KG1 (cell line): ENCODE results near the gene ROCK2.
"Not testable (repeated sequence)": the region's sequence is repeated elsewhere in the genome, so short reads cannot be mapped to it uniquely, and the experiment has no call there.

Source experiments
- DNase-seq: peaks from one replicate; lab custom pipeline; 2025; lab: John Stamatoyannopoulos, UW

ROCK2 gene

DNA sequence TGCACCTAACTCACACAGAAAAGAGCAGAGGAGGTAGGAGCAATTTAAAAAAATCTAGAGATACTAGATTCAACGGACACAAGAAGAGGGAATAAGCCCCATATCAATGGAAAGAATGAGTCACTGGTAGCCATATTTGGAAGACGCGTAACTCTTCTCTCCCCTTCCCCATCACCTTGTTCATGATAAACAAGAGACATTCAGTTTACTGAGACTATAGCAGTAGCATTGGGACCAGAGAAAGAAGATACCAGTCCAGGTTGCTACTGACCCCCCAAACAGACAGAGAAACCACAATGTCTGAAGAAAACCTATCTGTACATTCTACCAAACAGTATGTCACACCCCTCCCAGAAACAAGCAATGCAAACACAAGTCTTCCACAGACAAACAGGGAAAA is 108.1 kb downstream of the ROCK2 start:
- DNase-seq, result no peak

DNA sequence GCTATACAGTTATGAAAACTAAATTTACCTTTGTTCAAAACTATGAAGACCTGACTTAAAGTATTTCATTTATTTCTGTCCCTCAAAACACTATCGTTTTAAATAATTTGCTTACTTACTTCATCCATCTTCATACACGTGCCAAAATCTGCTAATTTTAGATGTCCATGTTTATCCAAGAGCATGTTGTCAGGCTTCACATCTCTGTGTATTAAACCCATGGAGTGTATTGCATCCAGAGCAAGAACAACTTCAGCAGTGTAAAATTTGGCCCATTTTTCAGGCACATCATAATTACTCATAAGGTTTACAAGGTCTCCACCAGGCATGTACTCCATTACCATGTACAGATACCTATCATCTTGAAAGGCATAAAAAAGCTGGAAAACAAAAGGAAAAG is 108.9 kb downstream of the ROCK2 start:
- no peak for DNase-seq

DNA sequence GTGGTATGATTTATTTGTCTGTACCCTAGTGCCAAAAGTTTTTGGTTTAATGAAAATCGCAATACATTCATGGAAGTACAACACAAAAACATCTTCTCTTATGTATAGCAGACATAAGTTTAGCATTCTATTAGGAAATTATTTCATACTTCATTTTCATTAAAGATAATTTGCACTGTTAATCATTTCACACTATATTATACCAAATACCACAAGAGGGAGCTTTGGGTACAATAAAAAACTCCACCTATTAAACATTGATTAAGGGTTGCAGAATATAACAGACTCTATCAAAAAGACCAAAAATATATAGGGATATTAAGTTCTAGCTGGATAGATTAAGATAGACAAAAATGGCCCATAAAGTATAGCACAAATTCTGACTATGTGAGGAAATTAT is 110.1 kb downstream of the ROCK2 start:
- DNase-seq, result no peak

DNA sequence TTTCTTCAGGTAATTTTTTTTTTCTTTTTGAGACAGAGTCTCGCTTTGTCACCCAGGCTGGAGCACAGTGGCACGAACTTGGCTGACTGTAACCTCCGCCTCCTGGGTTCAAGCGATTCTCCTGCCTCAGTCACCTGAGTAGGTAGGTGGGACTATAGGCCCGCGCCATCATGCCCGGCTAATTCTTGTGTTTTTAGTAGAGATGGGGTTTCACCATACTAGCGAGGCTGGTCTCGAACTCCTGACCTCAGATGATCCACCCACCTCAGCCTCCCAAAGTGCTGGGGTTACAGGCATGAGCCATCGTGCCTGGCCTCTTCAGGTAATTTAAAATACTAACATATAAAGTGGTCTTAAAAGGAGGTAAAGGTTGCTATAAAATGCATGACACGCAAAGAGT is 113.2 kb downstream of the ROCK2 start:
- not testable (repeated sequence) for DNase-seq

DNA sequence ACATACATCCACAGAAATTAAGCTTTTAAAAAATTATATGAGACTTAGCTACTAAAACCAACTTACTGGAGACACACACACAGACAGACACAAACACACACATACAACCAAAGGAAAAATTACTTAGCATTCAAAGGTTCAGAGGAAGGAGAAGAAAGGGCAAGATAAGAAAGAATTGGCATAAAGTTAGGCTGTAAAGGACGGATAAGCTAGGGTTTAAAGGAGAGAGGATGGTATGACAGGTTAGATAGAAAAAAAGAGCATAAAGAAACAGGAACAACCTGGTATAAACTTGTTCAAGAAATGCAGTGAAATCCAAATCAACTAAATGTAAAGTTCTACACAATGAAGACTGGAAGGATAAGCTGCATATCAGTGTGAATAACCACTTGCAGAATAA is 115.7 kb downstream of the ROCK2 start:
- DNase-seq, result no peak

DNA sequence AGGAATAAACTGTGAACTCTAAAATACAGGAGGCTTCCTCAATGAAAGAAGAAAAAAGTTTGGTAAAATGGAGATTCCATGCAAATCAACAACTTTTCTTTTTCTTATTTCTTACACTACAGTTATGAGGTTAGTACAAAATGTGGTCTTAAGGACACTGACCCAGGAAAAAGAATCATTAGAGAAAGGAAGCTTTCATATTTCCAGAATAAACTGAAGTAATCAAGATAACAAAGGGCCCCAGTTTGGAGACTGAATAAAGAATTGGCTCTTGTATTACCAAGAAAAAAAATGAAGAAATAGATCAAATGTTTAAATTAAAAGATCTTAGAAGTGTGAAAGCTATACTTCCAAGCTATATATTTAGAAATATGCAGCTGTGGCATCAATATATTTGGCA is 116.8 kb downstream of the ROCK2 start:
- no peak for DNase-seq

DNA sequence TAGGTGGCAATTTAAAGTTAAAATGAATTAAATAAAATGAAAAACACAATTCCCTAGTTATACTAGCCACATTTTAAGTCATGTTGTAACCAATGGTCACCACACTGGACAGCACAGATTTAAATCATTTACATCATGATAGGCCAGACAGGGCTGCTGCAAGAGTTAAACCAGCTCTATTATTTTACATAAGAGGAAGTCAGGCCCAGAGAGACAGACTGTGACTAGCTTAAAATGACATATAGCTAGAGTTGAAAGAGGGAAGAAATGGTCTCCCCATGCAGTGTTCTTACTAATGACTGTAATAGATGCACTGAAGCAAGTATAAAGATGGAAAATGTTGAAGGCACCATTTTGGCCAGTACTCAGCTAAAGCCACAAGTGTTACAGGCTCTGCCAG is 119.5 kb downstream of the ROCK2 start:
- DNase-seq, result no peak

DNA sequence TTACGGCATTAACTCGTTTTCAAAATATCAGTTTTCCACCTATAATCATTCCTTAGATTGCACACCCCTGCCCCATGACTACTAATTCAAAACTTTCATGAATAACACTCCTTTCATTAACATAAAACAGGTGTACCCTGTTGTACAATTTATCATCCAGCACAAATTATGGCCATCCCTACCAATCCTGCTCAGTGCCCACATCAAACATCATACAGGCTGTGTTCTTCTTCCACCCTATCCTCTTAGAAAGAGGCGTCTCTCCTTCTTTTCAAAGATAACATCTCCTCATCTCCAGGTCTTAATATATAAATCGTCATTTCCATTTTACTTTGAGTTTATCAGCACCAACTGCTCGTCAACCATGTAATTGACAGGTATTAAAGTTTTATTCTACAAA is 121.6 kb downstream of the ROCK2 start:
- DNase-seq, result no peak

DNA sequence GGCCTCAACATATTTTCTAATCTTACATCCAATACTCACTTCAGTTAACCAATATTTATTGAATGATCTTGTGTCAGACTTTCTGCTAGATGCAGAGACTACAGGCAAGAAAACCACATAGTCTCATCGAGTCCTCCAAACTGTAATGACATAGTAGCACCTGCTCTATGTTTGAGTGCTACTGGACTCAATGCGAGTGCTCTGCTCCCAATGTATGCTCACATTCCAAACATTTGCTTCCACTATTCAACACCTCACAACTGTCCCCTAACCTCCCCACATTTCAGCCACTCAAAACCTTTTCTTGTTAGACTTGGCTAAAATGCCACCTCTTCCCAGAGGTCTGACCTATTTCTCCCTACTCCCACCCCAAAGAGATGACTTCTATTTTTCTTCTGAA is 124.0 kb downstream of the ROCK2 start:
- no peak for DNase-seq

DNA sequence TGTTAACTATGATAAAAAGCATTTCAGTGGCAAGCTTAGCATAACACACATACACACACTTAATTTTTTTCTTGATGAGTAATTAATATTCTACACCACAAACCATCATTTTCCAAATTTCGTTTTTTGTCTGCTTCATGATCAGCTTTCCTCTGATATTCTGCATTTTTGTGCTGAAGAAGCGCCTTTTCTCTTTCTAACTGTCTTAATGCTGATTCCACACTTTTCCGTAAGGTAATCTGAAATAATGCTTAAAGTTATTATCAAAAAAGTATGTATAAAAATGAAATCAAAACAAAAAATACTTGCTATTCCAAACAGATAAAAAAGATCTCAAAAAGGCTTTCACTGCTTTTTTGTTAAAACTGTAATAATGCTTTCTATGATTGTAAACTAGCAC is 129.0 kb downstream of the ROCK2 start:
- DNase-seq, result no peak

DNA sequence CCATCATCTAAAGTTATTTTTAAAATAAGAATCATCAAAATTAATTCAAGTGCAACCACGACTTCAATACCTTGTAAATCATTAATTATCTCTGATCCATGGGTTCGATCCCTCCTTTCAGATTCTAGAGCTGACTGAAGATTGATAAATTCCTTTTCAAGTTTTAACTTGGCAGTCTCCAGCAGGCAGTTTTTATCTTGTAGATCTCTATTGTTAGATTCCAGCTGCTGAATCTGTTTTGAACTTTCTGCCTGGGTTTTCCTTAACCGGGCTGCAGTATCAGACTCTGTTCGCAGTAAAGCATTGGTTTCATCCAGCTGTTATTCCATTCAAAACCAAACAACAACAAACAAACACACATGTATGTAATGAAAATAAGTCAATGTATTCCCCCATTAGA is 129.7 kb downstream of the ROCK2 start:
- no peak for DNase-seq

DNA sequence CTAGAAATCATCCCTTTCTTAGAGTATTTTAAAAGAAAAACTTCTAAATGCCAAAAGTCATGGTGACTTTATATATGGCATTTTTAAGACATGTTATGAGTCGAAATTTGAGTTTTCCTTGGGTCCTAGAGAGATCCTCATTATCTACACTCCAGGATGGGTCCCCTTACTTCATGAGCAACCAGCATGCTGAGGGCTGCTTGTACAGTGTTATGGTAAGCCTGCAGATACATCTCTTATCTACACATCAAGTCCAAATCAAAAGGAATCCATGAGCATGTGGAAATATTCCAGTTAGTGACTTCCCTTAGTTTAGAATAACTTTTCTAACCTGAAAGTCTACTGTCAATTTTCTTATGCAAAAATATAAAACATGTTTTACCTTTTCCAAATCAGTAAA is 130.5 kb downstream of the ROCK2 start:
- DNase-seq, result no peak

DNA sequence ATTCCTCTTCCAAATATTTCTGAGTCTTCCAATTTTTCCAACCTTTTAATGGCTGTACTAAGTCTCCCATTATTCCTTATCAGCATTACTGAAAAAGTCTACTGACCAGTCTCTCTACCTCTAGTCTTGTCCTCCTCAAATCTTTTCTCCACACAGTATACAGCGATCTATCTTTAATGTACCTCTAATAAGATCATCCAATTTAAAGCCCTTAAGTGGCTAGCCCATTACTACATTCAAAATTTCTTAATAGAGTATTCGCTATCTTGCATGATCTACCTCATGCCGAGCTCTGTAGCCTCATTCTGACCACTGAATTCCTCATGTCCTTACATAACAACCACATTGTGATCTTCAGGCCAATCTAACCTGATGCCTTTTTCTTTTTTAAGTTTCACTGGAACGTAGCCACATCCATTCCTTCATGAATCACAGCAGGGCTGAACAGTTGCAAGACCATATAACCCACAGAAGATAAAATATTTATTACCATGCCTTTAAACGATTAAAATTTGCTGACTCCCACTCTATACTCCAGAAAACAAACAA is 131.3 kb downstream of the ROCK2 start:
- no peak for DNase-seq

DNA sequence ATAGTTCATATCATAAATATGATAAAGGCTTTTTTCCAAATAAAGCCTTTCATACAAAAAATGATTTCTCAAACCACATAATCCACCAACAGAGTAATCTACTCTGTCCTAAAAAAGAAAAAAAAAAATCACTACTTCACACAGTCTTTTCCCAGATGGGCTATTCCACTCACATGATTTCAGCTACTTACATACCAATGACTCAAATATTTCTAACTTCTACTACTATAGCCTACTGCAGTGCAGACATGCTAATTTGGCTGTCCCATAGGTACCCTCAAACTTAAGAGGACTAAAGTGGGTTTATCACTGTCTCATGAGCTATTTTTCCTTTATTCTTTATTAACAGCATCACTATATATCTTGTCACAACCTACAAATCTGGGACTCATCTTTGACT is 131.8 kb downstream of the ROCK2 start:
- DNase-seq, result no peak

DNA sequence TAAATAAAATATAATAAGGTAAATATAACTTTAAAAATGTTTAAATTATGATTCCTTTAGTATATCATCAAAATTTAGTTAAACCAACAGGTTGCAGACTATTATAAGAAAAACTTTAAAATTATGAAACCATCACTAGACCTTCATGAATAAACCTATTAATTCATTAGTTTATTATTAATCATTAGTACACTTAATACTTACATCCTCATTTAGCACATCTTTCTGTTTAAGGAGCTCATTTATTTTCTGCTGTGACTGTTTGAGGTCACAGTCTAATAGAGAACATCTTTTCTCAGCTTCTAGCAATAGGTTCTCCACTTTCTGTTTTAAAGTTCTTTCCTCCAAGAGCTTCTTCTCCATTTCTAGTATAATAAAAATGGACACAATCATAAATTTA is 136.4 kb downstream of the ROCK2 start:
- no peak for DNase-seq

DNA sequence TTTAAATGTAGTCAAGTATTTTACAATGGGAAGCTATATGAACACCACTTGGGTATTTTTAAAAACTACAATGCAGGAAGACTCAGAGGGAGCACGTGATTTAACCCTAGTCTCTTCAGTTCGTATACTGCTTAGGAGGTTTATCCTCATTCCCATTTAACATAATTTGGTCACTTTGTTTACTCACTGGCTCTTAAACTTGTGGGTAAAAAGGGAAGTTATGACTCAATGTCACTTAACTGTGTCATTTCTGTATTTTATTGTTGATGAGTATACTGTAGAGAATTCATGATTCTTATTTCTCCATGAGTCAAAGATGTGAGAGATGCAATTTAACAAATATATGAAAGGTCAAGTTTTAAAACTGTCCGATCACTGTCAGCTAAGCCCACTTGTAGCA is 141.0 kb downstream of the ROCK2 start:
- DNase-seq, result no peak

DNA sequence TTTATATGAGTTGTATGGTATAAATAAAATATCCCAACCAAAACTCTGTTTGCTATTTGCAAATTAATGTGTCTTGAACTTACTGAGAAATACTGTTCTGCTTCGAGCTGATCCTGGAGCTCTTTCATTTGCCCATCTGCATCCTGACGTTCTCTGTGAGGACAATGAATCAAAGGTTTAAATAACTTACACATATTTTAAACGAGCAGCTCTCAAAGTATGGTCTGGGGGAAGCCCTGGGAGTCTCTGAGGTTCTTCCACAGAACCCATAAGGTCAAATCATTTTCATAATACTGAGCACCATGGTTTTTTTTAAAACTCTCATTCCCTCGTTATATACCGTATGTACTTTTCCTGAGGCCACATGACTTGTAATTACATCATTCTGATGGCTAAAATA is 142.5 kb downstream of the ROCK2 start:
- DNase-seq, result no peak

DNA sequence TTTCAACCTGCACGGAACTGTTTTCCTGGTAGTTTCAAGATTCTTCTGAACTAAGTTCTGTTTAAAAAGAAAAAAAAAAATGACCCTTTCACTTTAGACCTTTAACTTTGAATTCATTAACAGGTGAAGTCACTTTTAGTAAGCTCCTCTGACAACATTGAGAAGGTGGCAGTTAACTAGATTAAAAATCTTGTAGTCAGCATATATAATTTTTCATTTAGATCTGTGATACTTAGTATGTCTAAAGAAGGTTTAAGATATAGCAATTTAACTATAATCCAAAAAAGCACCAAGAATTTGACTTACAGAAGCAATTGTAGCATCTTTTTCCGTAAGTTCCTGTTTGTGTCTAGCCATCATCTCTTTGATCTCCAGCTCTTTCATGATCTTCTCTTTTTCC is 143.8 kb downstream of the ROCK2 start:
- DNase-seq, result no peak

DNA sequence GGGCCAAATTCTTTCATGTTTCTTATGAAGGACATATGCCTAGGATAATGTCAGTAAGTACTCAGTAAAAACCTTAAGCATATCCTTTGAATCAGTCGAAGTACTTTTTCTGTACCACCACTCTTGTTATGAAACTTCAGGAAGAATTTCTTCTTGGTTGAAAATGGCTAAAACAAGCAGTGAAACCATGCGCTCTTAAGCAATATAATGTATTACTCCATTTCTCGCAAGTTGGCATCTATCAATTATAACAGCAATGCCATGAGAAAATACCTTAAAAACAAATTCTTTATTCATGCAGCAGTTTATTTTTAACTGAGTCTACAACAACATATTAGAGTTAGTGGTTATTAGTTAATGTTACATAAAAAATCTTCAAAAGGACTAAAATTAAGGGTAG is 148.2 kb downstream of the ROCK2 start:
- no peak for DNase-seq

DNA sequence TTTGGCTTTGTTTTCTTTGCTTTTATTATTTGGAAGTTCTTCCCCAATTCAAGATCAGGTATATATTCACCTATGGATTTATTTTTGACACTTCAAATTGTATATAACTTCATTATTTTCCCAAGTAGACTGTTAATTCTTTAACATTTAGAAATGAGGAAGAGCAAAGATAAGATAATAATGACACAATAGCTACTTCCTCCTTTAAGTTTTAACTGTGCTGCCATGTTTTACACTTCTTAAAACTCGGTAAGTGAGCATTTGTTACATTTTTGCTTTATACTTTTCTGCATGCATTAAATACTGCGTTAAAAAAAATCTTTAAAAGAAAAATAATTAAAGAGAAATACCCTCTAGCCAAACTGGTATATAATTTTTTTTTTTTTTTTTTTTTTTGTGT is 156.7 kb downstream of the ROCK2 start:
- no peak for DNase-seq

DNA sequence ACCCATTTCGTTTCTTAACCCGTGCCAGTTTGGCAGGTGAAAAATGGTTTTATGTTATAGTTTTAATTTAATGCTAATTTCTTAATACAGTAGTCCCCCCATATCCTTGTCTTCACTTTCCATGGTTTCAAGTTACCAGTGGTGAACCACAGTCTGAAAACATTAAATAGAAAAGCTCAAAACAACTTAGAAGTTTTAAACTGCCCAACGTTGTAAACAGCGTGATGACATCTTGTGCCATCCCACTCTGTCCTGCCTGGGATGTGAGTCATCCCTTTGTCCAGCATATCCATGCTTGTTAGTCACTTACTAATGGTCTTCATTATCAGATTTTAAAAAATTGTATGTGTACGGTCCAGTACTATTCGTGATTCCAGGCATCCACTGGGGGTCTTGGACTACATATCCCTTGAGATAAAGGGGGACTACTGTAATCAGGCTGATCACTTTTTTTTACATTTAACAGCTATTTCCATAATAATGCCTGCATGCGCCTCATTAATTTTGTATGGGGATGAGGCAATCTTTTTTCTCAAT is 157.3 kb downstream of the ROCK2 start:
- no peak for DNase-seq

DNA sequence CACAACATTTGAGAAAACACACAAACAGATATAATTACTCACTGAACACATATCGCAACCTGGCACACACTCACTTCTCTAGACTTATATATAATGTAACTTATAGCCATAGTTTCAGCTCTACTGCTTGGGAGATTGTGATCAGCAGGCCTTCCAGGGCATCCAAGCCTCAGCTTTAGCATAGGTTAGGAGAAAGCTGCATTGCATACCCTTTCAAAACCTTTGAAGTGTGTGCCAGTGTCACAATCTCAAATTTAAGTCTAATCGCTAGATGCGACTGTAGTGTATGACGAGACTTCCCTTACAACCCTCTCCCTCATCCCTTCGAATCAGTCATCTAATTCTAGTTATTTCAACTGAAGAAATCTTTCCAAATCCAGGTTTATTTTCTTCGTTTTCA is 158.3 kb downstream of the ROCK2 start:
- DNase-seq, result no peak

DNA sequence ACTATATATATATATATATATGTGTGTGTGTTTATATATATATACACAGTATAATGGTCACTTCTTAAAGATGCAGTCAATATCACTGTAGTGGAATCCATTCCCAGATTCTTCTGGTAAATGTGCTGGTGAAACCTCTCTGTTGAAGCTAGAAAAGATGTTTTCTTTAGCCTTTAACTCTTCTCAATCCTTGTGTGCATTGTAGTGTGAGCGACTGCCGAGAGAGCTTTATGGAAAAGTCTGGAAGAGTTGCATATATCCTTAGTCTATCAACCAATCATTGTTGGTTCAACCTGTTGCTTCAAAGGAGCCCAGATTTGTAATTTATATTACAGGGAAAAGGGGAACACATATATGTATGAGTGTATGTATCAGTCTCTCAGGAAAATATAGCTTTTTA is 161.5 kb downstream of the ROCK2 start:
- no peak for DNase-seq

DNA sequence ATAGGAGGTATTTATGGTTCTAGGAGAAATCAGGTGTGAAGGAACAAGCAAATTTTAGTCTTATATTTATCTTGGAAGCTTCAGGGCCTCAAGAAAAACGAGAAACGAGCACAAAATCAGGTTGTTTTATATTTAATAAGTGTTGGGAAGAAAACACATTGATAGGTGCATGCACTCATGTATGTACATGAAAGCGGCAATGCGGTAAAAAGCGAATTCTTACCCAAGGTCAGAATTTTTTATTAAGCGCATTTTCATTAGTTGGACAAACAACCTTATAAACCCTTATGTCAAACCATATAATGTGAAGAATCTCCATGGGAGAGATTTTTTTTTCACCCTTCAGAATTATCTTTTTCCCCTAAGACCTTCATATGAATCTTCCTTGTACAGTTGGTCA is 163.8 kb downstream of the ROCK2 start:
- DNase-seq, result no peak

DNA sequence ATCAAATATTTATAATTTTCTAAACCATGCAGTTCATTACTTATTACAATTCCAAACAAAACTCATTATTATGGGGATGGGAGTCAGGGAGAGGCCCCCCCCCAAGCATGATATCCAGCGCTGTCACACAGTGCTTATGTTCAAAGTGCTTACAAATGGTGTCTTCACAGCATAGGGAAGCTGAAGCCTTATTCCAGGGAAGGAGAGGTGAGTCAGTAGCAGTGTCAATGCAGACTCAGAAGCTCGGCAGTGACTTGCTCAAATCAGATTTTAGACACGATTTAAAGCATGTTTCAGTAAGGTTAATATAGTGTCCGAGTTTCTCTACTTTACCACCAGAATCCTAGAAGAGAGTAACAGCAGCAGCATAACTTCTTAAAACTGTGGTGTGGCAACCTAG is 164.5 kb downstream of the ROCK2 start:
- no peak for DNase-seq
